Fibroblast of lung (primary cell): Measurements from ENCODE around the gene SCAPER.

Source experiments
- EZH2 ChIP-seq: IDR thresholded peaks from 2 replicates; pipeline ENCODE4 v1.5.1; 2012; ENCODE audit warnings: low read length, control low read depth, mild to moderate bottlenecking; ENCODE audit errors: missing control alignments
- TF ChIP-seq, protein P1 (sequence below), 2 donors: IDR thresholded peaks in 1 of 2; conservative IDR thresholded peaks in 1 of 2; 1 replicate in 1 of 2; 2 replicates in 1 of 2; pipeline ENCODE4 v1.5.1; 2011 to 2012; ENCODE audit warnings: low read length in 2 of 2, control low read depth in 1 of 2, inconsistent platforms in 1 of 2, low read depth in 1 of 2, mild to moderate bottlenecking in 1 of 2

DNA sequence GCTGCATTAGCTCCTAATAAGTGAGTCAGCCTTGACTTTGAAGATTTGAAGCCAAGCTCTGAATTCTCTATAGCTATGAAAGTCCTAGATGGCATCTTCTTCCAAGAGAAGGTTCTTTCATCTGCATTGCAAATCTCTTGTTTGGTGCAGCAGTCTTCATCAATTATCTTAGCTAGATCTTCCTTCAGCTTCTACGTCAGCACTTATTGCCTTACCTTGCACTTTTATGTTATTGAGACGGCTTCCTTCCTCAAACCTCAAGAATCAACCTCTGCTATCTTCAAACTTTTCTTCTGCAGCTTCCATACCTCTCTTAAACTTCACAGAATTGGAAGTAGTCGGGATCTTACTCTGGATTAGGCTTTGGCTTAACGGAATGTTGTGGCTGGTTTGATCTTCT is 167.6 kb downstream of the SCAPER start:
- TF ChIP-seq, protein P1, sequence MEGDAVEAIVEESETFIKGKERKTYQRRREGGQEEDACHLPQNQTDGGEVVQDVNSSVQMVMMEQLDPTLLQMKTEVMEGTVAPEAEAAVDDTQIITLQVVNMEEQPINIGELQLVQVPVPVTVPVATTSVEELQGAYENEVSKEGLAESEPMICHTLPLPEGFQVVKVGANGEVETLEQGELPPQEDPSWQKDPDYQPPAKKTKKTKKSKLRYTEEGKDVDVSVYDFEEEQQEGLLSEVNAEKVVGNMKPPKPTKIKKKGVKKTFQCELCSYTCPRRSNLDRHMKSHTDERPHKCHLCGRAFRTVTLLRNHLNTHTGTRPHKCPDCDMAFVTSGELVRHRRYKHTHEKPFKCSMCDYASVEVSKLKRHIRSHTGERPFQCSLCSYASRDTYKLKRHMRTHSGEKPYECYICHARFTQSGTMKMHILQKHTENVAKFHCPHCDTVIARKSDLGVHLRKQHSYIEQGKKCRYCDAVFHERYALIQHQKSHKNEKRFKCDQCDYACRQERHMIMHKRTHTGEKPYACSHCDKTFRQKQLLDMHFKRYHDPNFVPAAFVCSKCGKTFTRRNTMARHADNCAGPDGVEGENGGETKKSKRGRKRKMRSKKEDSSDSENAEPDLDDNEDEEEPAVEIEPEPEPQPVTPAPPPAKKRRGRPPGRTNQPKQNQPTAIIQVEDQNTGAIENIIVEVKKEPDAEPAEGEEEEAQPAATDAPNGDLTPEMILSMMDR (conservative IDR thresholded peaks at IDR 0.05 in 1 of 2, IDR thresholded peaks at IDR 0.05 in 1 of 2; ENCODE audit: low read depth in 1 of 2, low read length in 2 of 2): no peak
- no peak for TF ChIP-seq EZH2
